GM20000 (cell line): Measurements from ENCODE around the gene CBX7.

Experiments
- DNase-seq: peaks from one replicate; pipeline ENCODE4 v3.0.0; 2012; ENCODE audit warnings: low spot score
- TF ChIP-seq, protein P1 (sequence below): IDR thresholded peaks from 2 replicates; pipeline ENCODE4 v1.5.1; 2012; ENCODE audit warnings: mild to moderate bottlenecking, control low read depth; ENCODE audit errors: extremely low read depth, missing control alignments

CBX7 gene

DNA sequence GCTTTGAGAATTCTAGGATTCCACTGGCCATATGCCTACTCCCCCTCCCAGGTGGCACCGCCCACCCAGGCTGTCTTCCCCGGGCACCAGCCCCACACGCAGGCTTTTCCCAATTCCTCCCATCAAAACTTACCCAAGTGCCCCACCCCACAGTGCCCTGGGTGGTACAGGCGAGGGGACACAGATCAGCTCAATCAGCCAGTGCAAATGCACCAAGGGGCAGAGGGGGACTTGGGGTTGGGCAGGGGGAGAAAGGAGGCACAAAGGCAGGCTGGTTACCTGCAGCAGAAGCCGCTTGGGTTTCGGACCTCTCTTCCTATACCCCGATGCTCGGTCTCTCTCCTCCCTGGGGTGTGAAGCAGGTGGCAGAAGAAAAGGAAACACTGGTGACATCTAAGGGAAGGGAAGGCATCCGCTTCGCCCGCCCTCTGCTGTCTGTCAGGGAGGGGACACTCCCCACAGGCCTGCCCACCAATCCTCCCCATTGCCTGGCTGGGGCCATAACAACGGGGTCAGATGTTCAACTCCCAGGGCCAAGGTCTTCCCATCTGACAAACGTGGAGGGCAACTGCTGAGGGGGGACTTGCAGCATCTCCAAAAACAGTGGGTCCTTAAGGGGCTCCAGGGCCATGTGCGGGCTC, 14.0 kb downstream of the CBX7 start:
- DNase-seq = no peak
- TF ChIP-seq, protein P1, sequence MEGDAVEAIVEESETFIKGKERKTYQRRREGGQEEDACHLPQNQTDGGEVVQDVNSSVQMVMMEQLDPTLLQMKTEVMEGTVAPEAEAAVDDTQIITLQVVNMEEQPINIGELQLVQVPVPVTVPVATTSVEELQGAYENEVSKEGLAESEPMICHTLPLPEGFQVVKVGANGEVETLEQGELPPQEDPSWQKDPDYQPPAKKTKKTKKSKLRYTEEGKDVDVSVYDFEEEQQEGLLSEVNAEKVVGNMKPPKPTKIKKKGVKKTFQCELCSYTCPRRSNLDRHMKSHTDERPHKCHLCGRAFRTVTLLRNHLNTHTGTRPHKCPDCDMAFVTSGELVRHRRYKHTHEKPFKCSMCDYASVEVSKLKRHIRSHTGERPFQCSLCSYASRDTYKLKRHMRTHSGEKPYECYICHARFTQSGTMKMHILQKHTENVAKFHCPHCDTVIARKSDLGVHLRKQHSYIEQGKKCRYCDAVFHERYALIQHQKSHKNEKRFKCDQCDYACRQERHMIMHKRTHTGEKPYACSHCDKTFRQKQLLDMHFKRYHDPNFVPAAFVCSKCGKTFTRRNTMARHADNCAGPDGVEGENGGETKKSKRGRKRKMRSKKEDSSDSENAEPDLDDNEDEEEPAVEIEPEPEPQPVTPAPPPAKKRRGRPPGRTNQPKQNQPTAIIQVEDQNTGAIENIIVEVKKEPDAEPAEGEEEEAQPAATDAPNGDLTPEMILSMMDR = no peak

DNA sequence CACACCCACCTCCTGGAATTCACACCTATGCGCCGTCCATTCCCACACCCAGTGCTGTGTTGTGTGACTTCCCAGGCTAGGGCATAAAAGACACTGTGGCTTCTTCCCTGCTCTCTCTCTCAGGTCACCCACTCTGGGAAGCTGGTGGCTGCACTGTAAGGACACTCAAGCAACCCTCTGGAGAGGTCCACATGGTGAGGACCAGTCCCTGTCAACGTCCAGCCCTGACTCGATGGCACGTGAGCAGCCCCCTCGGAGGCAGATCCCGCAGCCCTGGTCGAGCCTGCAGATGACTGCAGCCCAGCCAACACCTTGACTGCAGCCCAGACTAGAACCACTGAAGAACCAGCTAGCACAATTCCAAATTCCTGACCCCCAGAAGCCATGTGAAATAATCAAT, 16.2 kb downstream of the CBX7 start:
- DNase-seq = no peak
- TF ChIP-seq, protein P1 = no peak

DNA sequence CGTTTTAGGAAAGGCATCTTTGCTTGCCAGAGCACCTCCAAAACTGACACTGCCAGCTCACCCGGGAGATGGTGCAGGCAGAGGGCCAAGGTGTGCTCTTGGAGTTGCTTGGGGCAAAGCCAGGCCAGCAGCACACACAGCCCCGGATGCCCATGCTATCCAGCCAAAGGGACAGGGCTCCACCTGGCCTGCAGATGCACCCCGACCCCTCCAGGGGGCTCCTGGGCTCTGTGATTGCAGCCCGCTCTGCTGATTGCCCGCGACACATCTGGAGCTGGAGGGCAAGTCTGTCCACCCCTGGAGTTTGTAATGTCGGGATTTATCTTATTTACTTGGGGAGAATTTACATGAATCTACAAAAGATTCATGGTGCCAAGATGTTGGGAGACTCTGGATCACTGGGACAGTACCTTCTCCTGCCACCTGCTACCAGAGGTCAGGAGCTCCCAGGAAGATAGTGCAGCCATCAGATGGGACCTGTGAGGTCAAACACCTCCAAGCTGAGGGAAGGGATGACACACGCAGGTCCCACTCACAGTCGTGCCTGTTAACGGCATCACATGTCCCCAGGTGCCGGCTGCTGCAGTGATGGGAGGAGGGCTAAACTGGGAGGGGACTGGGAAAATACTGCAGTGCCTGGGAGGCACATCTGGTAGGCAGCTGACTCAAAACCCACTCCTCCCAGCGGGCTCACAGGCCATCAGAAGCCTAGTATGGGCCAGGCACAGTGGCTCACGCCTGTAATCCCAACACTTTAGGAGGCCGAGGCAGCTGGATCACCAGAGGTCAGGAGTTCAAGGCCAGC, 17.2 kb downstream of the CBX7 start:
- DNase-seq = peak; percentile 76
- TF ChIP-seq, protein P1 = peak; percentile 65

DNA sequence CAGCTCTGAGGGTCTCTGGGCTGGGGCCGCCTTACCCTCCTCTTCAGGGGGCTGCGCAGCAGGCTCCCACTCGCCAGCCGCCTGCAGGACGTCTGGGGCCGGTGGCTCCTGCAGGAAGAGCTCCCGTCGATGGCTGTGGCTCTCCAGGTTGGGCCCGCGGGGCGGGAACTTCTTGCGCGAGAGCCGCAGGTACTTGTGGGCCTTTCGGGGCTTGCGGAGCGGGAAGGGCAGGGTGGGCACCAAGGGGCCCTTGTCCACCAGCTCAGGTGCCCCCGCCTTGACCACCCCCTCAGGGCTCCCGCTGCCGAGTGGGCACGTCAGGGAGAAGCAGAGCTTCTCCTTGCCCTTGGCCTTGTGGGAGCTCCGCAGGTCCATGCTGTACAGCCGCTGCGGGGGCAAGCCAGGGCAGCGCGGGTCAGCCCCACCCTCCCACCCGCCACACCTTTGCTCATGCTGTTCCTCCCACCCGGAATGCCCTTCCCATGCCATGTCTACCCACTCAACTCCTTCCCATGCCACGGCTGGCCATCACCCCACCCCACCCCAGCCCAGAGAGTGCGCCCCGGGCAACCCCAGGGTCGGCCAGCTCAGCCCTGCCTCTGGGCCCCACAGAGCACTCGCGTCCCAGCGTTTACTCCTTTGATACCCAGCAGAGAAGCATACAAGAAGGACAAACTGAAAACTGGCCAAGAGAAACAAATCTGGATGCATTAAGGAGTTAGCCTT, 18.0 kb downstream of the CBX7 start:
- TF ChIP-seq, protein P1 = no peak
- no peak for DNase-seq

DNA sequence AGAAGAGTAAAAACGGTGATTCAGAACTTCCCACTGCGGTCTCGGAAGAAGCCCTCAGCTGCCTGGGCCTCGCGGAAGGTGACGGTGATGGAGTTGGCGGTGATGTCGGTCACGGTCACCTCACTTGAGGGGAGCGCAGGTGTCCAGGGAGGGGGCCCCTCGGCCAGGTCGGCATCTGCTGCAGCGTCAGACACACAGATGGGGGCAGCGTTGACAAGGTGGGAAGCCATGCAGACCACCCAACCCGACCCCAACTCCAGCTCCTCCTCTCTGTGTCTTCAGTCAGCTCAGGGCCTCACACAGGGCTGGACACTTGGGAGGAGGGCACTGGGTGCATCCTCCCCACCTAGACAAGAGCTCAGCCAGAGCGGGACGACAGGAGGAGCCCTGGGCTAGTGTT, 18.6 kb downstream of the CBX7 start:
- DNase-seq = no peak
- TF ChIP-seq, protein P1 = no peak

DNA sequence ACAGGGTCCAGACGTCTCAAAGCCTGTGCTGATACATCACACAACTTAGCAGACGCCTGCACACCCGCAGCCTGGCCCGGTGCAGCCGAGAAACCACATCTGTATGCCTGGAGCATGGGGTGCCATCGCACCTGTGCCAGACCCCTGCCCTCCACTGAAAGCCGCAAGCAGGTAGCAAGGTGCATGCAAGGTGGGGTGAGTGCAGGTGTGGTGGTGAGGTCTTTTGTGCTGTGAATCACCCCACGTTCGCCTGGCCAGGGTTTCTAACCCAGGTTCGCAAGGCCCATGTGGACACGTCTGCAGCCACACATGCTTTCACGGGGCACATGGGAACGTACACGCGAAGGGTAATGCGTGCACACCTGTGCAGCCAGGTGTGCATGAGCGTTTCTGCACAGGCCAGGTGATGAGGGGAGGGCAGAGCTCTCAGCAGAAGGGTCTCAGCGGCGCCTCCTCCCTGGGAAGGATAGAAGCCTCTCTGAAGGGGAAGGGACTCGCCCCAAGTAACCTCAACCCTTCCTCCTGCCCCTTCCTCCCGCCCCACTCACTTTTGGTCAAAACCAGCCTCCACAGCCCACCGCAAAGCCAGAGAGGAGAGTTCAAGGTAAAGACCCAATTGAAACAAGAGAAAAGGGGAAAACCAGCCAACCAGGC, 19.5 kb downstream of the CBX7 start:
- DNase-seq = no peak
- TF ChIP-seq, protein P1 = no peak
